Measurements from ENCODE around the gene IQGAP2.

DNA sequence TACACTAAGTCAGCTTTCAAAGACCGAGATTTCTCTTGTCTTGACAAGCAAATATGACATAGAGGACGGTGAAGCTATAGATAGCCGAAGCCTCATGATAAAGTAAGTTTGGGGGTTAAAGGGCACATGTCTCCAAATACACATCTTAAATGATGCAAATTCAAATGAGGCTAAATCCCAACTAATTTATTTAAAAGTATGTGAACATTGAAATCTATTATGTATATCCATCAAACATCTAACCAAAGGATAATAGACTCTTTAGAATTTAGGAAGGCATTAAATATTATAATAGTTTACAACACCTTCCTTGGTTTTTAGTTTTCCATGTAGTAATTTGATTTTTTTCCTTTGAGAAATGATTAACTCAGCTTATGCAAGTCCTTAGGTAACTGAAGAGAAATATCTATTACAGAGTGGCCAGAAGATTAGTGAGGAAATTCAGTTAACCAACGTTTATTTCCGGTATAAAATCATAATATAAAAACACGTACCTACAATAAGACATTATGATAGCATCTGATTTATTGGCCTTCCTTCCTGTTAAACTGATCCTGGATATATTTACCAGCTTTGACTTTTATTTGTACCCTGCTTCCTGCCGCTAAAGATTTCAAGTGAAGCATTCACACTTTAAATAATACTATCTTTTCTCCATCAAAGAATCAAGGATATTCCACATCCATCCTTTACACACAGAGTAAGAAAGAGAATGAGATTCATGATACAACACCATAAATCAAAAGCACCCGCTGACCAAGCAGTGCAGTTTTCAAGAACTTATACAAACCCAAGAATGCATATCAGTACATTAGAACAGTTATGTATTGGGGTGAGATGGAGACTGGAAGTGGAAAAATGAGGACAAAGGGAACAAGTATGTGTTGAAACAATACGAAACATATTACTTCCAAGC, 281.0 kb downstream of the IQGAP2 start:
- TF ChIP-seq GATA2 (IDR thresholded peaks at IDR 0.05; ENCODE audit: low read depth, low read length): no peak
- no peak for TF ChIP-seq GATA3 (IDR thresholded peaks at IDR 0.05; ENCODE audit: low read depth, low read length)

Data from SH-SY5Y (cell line).